ENCODE measurements around the gene MDFI. TPM values are rescaled to one million over a fixed set of nuclear protein-coding genes. Genes with fewer than 3 reads are reported as not detected.

Gene MDFI
- total and polyA plus RNA-seq, 9 of the 15 experiments (the other 6 are each of a cell fraction or from before 2014, with no cell fraction given) = not detected

- Histone ChIP-seq H3K4me1 (replicated peaks in 1 of 2; ENCODE audit: control insufficient read depth in 2 of 2, insufficient read depth in 2 of 2, low read length in 2 of 2) (no peaks in the 10 kb centered on the region), H3K36me3 (ENCODE audit: control insufficient read depth, insufficient read depth, low read length) (no peaks in the 10 kb centered on the region), H3K9me3 (replicated peaks; ENCODE audit: control insufficient read depth, insufficient read depth, low read depth, low read length) (0 out of 2 replicates have a peak, but pooled peaks cover 3% of the 10 kb centered on the region), H3K9ac (ENCODE audit: insufficient read depth in 1 of 2, low read depth in 2 of 2, low read length in 2 of 2) (no peak overlapping the region), H4K20me1 (replicated peaks; ENCODE audit: control insufficient read depth, insufficient read depth, low read length) (peaks cover 6% of the 10 kb centered on the region; the same call in 1 of the 2 replicates), H3K27me3 (ENCODE audit: control insufficient read depth in 2 of 2, insufficient read depth in 2 of 2, low read length in 2 of 2) (peaks cover 16 to 47% of the 10 kb centered on the region in 2 experiments), H3K4me2 (ENCODE audit: insufficient read depth, low read length) (no peak overlapping the region), H3K79me2 (ENCODE audit: control insufficient read depth, insufficient read depth, low read length) (no peaks in the 10 kb centered on the region), H3K4me3 (no peak overlapping the region), H3K9me1 (ENCODE audit: control insufficient read depth, insufficient read depth, low read length) (no peaks in the 10 kb centered on the region), H3K27ac (ENCODE audit: extremely low read depth, low read depth, low read length) (no peak overlapping the region), H2AFZ (ENCODE audit: low read depth, low read length) (no peak overlapping the region)
- DNase-seq (ENCODE audit: extremely low read depth in 1 of 4, low spot score in 3 of 4) (no peak), FAIRE-seq (no peak), ATAC-seq (no peak)
- intact Hi-C loops (cut with micrococcal nuclease) (no loop called here), in situ Hi-C loops (cut with MboI) (no loop called here)
- peak; percentile 27 to 49; a peak in 1 of 4 replicates for TF ChIP-seq TRIM24 (IDR thresholded peaks at IDR 0.05)
- 0 out of 2 replicates have a peak, but pooled peaks have one; percentile 23 for TF ChIP-seq GTF2E2 (tag; IDR thresholded peaks at IDR 0.05)
- 0 out of 2 replicates have a peak, but pooled peaks have one; percentile 18 for TF ChIP-seq ATF3 (IDR thresholded peaks at IDR 0.05)
- no peak for TF ChIP-seq ATF3 (CRISPR knock-in tag; conservative IDR thresholded peaks at IDR 0.05)
- TF ChIP-seq MLX (CRISPR knock-in tag; conservative IDR thresholded peaks at IDR 0.05) = no peak
- TF ChIP-seq, protein P1, sequence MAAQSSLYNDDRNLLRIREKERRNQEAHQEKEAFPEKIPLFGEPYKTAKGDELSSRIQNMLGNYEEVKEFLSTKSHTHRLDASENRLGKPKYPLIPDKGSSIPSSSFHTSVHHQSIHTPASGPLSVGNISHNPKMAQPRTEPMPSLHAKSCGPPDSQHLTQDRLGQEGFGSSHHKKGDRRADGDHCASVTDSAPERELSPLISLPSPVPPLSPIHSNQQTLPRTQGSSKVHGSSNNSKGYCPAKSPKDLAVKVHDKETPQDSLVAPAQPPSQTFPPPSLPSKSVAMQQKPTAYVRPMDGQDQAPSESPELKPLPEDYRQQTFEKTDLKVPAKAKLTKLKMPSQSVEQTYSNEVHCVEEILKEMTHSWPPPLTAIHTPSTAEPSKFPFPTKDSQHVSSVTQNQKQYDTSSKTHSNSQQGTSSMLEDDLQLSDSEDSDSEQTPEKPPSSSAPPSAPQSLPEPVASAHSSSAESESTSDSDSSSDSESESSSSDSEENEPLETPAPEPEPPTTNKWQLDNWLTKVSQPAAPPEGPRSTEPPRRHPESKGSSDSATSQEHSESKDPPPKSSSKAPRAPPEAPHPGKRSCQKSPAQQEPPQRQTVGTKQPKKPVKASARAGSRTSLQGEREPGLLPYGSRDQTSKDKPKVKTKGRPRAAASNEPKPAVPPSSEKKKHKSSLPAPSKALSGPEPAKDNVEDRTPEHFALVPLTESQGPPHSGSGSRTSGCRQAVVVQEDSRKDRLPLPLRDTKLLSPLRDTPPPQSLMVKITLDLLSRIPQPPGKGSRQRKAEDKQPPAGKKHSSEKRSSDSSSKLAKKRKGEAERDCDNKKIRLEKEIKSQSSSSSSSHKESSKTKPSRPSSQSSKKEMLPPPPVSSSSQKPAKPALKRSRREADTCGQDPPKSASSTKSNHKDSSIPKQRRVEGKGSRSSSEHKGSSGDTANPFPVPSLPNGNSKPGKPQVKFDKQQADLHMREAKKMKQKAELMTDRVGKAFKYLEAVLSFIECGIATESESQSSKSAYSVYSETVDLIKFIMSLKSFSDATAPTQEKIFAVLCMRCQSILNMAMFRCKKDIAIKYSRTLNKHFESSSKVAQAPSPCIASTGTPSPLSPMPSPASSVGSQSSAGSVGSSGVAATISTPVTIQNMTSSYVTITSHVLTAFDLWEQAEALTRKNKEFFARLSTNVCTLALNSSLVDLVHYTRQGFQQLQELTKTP (IDR thresholded peaks at IDR 0.05; ENCODE audit: low read depth in 1 of 2, partially characterized antibody in 2 of 2) = peak in 1 of 2 experiments; percentile 87
- no peak for TF ChIP-seq HNRNPL (IDR thresholded peaks at IDR 0.05; ENCODE audit: low read depth, low read length)
- CTCF ChIA-PET (ENCODE audit: low intra/inter-chr PET ratio) = interaction anchor here (1.0 kb wide), 1 partner anchor 253 kb away, joined by 3 read pairs; no protein-coding TSS in a partner anchor
- no TSS peak for BruUV-seq (replicated peaks)
- POLR2A ChIA-PET = no interaction called here
These were observed 16.9 kb upstream of the MDFI start for GRCh38 chr6:41621367-41621766.
